HK-2 (cell line): ENCODE results near the gene PSMD2.
"Not testable (repeated sequence)": the region's sequence is repeated elsewhere in the genome, so short reads cannot be mapped to it uniquely, and the experiment has no call there.

Experiments used
- DNase-seq: peaks from one replicate; pipeline ENCODE4 v3.0.0-alpha.2; 2018; ENCODE audit not compliant: unreplicated experiment

PSMD2 gene

GRCh38 chr3:184298759-184299487 lies at the start of gene PSMD2:
Gene PSMD2, plus strand, starts transcription at chr3:184299241. Its CDS starts 26 bp downstream, at chr3:184299267.
- peak; percentile 99 for DNase-seq

- peak; percentile 96 for DNase-seq
Measured at GRCh38 chr3:184249412-184250166, 49.5 kb upstream of the PSMD2 start, which contains the start of gene EEF1AKMT4. Gene EEF1AKMT4, plus strand, starts transcription at chr3:184249672. Its CDS starts 23 bp downstream, at chr3:184249695.

DNA sequence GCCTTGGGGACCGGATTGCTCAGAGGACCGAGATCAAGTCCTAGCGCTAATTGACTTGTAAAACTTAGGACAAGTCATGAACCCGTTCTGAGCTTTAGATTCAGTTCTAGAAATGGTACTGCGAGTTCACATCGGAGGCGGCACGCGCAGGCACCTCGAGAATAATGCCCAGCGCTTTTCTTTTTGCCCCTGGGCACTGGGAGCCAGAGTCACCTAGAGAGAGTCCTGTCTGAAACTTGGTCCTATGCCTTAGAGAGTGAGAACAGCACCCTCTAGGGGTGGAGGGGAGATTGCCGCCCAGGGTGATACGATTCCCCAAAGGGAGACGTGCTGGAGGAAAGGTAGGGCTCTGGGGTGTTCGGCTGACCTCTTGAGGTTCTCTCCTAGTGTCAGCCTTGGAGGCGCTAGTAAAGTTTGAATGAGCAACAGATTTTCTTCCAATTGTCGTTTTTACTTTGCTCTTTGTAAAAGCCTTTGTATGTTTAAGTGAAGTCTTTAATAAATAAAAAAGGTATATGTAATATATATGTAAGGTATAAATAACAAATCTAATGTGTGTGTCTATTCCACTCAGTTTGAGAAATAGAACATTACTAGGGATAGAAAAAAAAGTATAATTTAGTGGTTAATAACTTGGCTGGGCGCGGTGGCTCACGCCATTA lies 48.7 kb upstream of the PSMD2 start:
- DNase-seq = peak; percentile 97

DNA sequence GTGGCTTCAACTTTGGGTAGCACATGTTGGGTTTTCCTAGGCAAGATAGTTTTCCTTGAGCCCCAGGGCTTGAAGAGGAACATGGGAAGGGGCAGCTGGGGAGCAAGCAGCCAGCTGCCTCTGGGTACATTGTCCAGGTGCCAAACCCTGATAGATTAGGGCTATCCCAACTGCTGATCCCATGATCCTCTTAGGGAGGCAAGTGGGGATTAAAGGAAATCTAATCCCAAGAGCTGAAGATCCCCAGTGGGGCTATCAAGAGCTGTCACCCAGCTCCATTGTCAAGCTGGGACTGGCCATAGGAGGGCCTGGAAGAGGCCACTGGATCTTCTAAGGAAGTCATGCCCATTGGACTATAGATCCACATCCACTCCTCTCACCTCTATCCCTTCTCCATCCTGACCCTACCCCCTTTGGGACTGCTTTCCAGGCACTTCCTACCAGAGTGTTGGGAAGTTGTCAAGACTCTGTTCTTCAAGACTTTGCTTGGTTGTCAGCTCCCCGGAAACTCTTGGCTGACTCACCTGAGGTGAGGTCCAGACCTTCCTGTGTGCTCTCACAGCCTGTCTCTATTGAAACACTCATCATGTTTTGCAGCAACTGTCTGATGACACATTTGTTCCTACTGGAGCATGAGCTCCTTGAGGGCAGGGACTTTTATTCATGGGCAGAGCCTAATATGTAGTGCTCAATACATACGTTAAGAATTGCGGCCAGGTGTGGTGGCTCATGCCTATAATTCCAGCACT lies 43.6 kb upstream of the PSMD2 start:
- no peak for DNase-seq

DNA sequence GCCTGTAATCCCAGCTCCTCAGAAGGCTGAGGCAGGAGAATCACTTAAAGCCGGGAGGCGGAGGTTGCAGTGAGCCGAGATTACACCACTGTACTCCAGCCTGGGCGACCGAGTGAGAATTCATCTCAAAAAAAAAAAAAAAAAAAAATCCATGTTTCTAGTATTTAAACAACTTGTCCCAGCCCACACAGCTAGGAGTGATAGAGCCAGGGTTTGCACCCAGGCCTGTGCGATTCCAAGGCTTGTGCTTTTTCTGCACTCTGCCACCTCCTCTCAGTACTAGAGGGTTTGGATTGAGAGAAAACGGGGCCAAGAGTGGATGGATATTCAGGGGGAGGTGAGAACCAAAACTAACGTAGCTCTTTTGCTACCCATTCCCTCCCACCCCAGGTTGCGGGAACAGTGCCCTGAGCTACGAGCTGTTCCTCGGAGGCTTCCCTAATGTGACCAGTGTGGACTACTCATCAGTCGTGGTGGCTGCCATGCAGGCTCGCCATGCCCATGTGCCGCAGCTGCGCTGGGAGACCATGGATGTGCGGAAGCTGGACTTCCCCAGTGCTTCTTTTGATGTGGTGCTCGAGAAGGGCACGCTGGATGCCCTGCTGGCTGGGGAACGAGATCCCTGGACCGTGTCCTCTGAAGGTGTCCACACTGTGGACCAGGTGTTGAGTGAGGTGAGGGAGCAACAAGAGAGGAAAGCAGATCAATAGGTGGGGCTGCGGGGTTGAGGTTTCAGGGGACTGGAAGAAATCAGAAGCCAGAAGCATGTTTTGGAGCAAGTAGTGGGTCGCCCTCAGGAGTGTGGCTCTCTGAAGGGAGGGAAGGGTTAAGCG lies 41.7 kb upstream of the PSMD2 start:
- no peak for DNase-seq

DNA sequence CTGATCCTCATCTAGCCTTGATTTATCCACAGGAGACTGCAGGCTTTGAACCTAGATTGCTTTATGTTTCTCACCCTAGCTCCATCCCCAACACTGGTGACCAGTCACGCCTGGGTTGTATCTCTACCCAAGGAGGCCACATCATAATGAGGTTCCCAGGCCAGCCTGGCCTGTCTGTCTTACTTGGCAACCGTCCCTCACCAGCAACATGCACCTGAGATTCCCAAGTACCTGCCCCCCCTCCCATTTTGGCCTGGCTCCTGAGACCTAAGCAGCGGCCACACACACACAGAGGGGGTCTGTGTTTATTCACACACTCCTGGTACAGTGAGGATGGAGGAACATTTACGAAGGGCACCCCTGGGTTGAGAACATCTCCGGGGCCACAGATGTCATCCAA lies 40.1 kb upstream of the PSMD2 start:
- no peak for DNase-seq

DNA sequence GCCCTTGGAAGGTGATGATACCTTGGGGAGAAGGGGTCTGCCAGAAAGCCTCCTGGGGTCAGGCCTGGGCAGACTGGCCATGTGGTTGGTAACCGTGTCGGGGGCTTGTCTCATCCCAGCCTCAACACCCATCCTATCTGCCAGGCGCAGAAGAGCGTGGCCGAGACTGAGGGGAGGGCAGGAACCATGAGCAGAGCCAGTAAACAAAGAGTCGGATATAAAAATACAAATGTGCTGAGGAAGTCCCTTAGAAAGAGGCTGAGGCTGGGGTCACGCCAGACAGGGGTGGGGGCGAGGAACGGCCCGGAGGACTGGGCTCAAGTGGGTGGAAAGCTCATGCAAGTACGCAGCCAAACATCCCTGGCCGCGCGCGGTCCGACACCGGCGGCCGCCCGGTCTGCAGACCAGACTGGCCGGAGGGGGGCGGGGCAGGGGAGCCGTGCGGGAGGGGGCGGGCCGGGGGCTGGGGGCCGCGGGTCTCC lies 39.6 kb upstream of the PSMD2 start:
- no peak for DNase-seq

- DNase-seq = no peak
Measured at GRCh38 chr3:184259878-184260723, 38.9 kb upstream of the PSMD2 start.

DNA sequence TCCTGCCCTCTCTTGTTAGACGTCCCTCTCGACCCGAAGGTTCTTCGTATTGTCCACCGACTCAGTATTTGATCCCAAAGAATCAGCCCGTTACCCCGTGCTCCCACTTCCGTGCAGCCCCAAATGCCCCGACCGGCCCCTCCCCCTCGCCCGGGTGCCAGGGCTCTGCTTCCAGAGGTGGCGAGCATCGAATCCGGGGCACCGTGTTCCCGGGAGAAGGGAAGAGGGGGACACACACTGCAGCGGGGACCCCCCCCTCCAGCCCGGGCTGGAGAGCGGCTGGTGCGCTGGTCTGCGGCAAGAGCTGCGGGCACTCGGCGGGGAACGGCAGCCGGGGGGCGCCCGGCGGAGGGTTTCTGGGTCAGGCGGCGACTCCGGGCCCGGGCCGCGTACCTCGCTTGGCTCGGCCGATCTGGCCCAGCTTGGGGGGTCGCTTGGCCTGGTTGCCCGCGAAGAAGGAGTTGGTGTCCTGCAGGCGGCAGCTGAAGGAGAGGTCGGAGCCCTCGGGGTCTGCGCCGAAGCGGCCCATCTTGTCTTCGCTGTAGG lies 38.2 kb upstream of the PSMD2 start:
- no peak for DNase-seq

- DNase-seq = peak; percentile 94
Measured at GRCh38 chr3:184261270-184261853, 37.7 kb upstream of the PSMD2 start, which contains the start of gene CAMK2N2. Gene CAMK2N2, minus strand, starts transcription at chr3:184261553. Its CDS starts 268 bp downstream, at chr3:184261285.

- peak; percentile 47 for DNase-seq
Measured at GRCh38 chr3:184261854-184262763, 36.9 kb upstream of the PSMD2 start.

- DNase-seq = no peak
Measured at GRCh38 chr3:184262764-184263179, 36.3 kb upstream of the PSMD2 start.

DNA sequence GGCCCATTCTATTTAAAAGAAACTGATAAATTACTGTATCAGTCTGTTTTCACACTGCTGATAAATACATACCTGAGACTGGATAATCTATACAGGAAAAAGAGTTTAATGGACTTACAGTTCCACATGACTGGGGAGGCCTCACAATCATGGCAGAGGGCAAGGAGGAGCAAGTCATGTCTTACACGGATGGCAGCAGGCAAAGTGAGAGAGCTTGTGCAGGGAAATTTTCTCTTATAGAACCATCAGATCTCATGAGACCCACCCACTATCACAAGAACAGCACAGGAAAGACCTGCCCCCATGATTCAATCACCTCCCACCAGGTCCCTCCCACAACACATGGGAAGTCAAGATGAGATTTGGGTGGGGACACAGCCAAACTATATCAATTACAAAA lies 31.8 kb upstream of the PSMD2 start:
- DNase-seq = not testable (repeated sequence)

DNA sequence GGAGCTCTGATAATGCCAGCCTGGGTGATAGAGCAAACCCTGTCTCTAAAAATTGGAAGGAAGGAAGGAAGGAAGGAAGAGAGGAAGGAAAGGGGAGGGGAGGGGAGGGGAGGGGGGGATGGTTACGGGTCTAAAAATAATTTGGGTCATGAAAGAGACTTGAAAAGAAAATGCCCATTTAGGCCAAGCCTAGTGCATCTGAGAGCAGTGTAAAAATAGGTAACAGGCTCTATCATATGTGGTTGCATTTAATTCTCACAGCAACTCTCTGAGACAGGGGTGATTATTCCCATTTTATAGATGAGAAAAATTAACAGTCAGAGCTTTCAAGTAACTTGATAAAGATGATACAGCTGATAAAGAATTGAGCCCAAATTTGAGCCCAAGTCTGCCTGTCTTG lies 26.8 kb upstream of the PSMD2 start:
- no peak for DNase-seq

- no peak for DNase-seq
Measured at GRCh38 chr3:184275381-184275701, 23.7 kb upstream of the PSMD2 start.

DNA sequence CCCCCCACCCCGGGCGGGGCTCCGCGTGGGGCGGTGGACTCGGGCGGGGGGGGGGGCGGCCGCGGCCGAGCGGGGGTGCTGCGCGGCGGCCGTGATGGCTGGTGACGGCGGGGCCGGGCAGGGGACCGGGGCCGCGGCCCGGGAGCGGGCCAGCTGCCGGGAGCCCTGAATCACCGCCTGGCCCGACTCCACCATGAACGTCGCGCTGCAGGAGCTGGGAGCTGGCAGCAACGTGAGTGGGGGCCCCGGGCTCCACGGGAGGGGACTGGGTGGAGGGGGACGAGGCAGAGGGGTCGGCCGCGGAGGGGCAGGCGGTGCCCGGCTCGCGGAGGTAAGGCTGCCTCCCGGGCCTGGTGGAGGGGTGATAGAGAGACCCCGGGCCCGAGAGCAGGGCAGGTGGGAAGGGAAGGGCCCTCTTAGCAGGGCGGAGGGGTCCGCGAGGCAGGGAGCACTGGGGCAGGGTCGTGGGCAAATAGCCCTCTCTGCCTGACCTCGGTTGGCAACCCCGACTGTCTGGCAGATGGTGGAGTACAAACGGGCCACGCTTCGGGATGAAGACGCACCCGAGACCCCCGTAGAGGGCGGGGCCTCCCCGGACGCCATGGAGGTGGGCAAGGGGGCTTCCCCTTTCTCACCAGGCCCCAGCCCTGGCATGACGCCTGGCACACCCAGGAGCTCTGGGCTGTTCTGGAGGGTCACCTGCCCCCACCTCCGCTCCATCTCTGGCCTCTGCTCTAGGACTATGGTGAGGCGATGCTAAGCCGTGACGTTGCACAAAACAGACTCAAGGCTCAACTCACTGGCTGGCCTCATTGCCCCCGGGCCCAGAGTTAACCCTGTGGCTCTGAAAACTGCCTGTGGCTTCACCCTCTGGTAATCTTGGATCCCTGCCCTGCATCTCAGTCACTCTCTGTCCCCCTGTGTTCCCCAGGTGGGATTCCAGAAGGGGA lies 22.8 kb upstream of the PSMD2 start, which contains the start of gene ECE2:
ECE2 (plus strand) TSS at position 62 of the 950 bp plus-strand sequence; CDS start at position 194, 132 bp downstream.
- no peak for DNase-seq

DNA sequence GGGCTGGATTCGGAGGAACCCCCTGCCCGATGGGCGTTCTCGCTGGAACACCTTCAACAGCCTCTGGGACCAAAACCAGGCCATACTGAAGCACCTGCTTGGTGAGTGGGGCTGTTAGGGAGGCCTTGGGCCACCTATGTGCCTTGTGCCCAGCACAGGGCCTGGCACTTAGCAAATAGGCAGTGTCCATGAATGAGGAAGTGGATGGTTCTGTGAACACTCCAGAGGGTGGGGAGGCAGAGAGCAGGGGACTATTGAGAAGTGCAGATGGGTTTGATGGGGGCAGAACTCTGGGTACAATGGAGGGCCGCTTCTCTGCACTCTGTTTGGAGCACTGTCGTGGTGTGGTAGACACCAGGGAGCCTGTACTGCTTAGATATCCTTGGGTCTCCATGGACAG lies 21.7 kb upstream of the PSMD2 start:
- DNase-seq = no peak
